OCI-LY1 (cell line): ENCODE results near the gene SLC25A21.

ENCODE experiments used
- H2AFZ ChIP-seq: fragments of 200-600 bp; sonication (generic), shearing (Covaris generic); 2 replicates; pipeline ENCODE4 v1.6.0; 2014; ENCODE audit warnings: antibody characterized with exemption, mild to moderate bottlenecking, low read length
- H3F3A ChIP-seq: fragments of 200-600 bp; sonication (generic), shearing (Covaris generic); 2 replicates; pipeline ENCODE4 v1.6.0; 2014; ENCODE audit warnings: mild to moderate bottlenecking, antibody characterized with exemption, low read length, moderate library complexity; ENCODE audit not compliant: insufficient read depth
- H3K27ac ChIP-seq: fragments of 200-600 bp; sonication (generic); 2 replicates; pipeline ENCODE4 v1.5.1; 2014; ENCODE audit warnings: low read length, mixed run types, mild to moderate bottlenecking, low read depth; ENCODE audit not compliant: poor library complexity, severe bottlenecking
- H3K27me3 ChIP-seq: fragments of 200-600 bp; sonication (generic); 2 replicates; pipeline ENCODE4 v1.6.0; 2014; ENCODE audit warnings: antibody characterized with exemption, mild to moderate bottlenecking, low read length, moderate library complexity; ENCODE audit not compliant: insufficient read depth
- H3K36me3 ChIP-seq: fragments of 200-600 bp; sonication (generic); 2 replicates; pipeline ENCODE4 v1.6.1; 2014; ENCODE audit warnings: mild to moderate bottlenecking, antibody characterized with exemption, low read length, moderate library complexity, mixed read lengths; ENCODE audit not compliant: insufficient read depth
- H3K4me1 ChIP-seq: fragments of 200-600 bp; sonication (generic); 2 replicates; pipeline ENCODE4 v1.5.1; 2014; ENCODE audit warnings: mild to moderate bottlenecking, low read length, moderate library complexity; ENCODE audit not compliant: insufficient read depth, severe bottlenecking
- H3K4me2 ChIP-seq: fragments of 200-600 bp; sonication (generic), shearing (Covaris generic); 2 replicates; pipeline ENCODE4 v1.6.1; 2014; ENCODE audit warnings: low read length
- H3K4me3 ChIP-seq: fragments of 200-600 bp; sonication (generic); 2 replicates; pipeline ENCODE4 v1.5.1; 2014; ENCODE audit warnings: low read length, low read depth, mild to moderate bottlenecking, mixed read lengths; ENCODE audit not compliant: poor library complexity, severe bottlenecking
- H3K79me2 ChIP-seq: fragments of 200-600 bp; shearing (Covaris generic); 2 replicates; pipeline ENCODE4 v1.6.1; 2016; ENCODE audit warnings: mixed run types, low read length, mixed read lengths; ENCODE audit not compliant: insufficient read depth
- H3K9ac ChIP-seq: fragments of 200-600 bp; sonication (generic), shearing (Covaris generic); 2 replicates; pipeline ENCODE4 v1.6.1; 2014; ENCODE audit warnings: mild to moderate bottlenecking, low read length, mixed read lengths
- H3K9me2 ChIP-seq: fragments of 200-600 bp; sonication (generic), shearing (Covaris generic); 2 replicates; pipeline ENCODE4 v1.6.1; 2014; ENCODE audit warnings: low read depth, mild to moderate bottlenecking, low read length, mixed read lengths
- H3K9me3 ChIP-seq: fragments of 200-600 bp; shearing (Covaris generic); 2 replicates; pipeline ENCODE4 v1.6.1; 2014; ENCODE audit warnings: low read length, mixed read lengths
- H4K20me1 ChIP-seq: fragments of 200-600 bp; sonication (generic), shearing (Covaris generic); 2 replicates; pipeline ENCODE4 v1.6.0; 2016; ENCODE audit warnings: mild to moderate bottlenecking, low read length; ENCODE audit not compliant: insufficient read depth
- EZH2 ChIP-seq: fragments of 200-600 bp; sonication (generic), shearing (Covaris generic); IDR thresholded peaks from 2 replicates; pipeline ENCODE4 v1.8.0; 2017; ENCODE audit warnings: borderline replicate concordance, mixed run types, mild to moderate bottlenecking, antibody characterized with exemption, low read length, moderate library complexity, mixed read lengths
- TF ChIP-seq, protein P1 (sequence below): fragments of 200-600 bp; sonication (generic), shearing (Covaris generic); IDR thresholded peaks from 2 replicates; pipeline ENCODE4 v1.5.1; 2017; ENCODE audit warnings: mild to moderate bottlenecking, antibody characterized with exemption, low read length, moderate library complexity, mixed read lengths

The SLC25A21 gene

GRCh38 chr14:36852981-36853691, 319.3 kb downstream of the SLC25A21 start:
- H3K27ac ChIP-seq, result no peak overlapping the region
- H3K36me3 ChIP-seq, result no peaks in the 10 kb centered on the region
- H3K4me3 ChIP-seq, result no peak overlapping the region
- no peaks in the 10 kb centered on the region for H3K9me2 ChIP-seq
- H2AFZ ChIP-seq, result no peak overlapping the region
- H3K4me2 ChIP-seq, result no peak overlapping the region
- H3K79me2 ChIP-seq, result no peaks in the 10 kb centered on the region
- no peak overlapping the region for H3K9ac ChIP-seq
- no peaks in the 10 kb centered on the region for H4K20me1 ChIP-seq
- H3K9me3 ChIP-seq, result no peaks in the 10 kb centered on the region
- no peaks in the 10 kb centered on the region for H3F3A ChIP-seq
- no peak for TF ChIP-seq EZH2
- TF ChIP-seq, protein P1, sequence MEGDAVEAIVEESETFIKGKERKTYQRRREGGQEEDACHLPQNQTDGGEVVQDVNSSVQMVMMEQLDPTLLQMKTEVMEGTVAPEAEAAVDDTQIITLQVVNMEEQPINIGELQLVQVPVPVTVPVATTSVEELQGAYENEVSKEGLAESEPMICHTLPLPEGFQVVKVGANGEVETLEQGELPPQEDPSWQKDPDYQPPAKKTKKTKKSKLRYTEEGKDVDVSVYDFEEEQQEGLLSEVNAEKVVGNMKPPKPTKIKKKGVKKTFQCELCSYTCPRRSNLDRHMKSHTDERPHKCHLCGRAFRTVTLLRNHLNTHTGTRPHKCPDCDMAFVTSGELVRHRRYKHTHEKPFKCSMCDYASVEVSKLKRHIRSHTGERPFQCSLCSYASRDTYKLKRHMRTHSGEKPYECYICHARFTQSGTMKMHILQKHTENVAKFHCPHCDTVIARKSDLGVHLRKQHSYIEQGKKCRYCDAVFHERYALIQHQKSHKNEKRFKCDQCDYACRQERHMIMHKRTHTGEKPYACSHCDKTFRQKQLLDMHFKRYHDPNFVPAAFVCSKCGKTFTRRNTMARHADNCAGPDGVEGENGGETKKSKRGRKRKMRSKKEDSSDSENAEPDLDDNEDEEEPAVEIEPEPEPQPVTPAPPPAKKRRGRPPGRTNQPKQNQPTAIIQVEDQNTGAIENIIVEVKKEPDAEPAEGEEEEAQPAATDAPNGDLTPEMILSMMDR, result no peak
- no peaks in the 10 kb centered on the region for H3K4me1 ChIP-seq
- H3K27me3 ChIP-seq, result no peaks in the 10 kb centered on the region; the same call in 1 of the 2 replicates

GRCh38 chr14:36848213-36848612, 324.2 kb downstream of the SLC25A21 start:
- H3K79me2 ChIP-seq, result no peaks in the 10 kb centered on the region
- H3K27ac ChIP-seq, result no peak overlapping the region
- H3K4me3 ChIP-seq, result no peak overlapping the region
- no peaks in the 10 kb centered on the region for H3K4me1 ChIP-seq
- no peaks in the 10 kb centered on the region for H4K20me1 ChIP-seq
- no peak overlapping the region for H3K9ac ChIP-seq
- H3F3A ChIP-seq, result no peaks in the 10 kb centered on the region
- H2AFZ ChIP-seq, result no peak overlapping the region
- H3K9me3 ChIP-seq, result no peaks in the 10 kb centered on the region
- H3K27me3 ChIP-seq, result no peaks in the 10 kb centered on the region
- H3K36me3 ChIP-seq, result no peaks in the 10 kb centered on the region
- H3K9me2 ChIP-seq, result no peaks in the 10 kb centered on the region
- TF ChIP-seq EZH2, result no peak
- TF ChIP-seq, protein P1, result no peak
- no peak overlapping the region for H3K4me2 ChIP-seq

DNA sequence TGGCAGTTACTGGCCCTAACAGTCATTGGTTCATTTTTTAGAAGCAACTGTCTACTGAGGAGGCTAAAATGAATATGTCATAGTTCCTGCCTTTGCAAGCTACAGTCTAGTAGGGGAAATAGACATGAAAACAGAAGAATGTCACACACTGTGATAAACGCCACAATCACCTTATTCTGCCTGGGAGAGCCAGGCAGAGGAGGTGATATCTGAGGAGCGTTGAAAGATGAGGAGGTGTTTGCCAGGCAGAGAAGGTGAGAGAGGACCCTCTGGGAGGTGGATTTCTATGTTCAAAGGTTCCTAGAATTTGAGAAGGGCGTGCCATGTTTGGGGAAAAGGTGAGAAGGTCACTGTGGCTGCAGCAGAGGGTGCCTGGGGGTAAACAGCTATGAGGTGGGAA, 325.0 kb downstream of the SLC25A21 start:
- TF ChIP-seq, protein P1, result no peak
- no peak for TF ChIP-seq EZH2
- Histone ChIP-seq H3K4me1 (no peaks in the 10 kb centered on the region), H4K20me1 (no peaks in the 10 kb centered on the region), H3K27me3 (no peaks in the 10 kb centered on the region), H3K79me2 (no peaks in the 10 kb centered on the region), H3K27ac (no peak overlapping the region), H3K36me3 (no peaks in the 10 kb centered on the region), H3K9me3 (no peaks in the 10 kb centered on the region), H3K9me2 (no peaks in the 10 kb centered on the region), H3K4me3 (no peak overlapping the region), H3K4me2 (no peak overlapping the region), H3F3A (no peaks in the 10 kb centered on the region), H2AFZ (no peak overlapping the region), H3K9ac (no peak overlapping the region)
